ENCODE measurements around the gene SHCBP1L.
A peak's percentile ranks its signal among the peaks of the same experiment; 100 is the strongest.

SHCBP1L gene

GRCh38 chr1:182962554-182963115 lies 9.7 kb upstream of the SHCBP1L start:
- peak; percentile 20 to 61 for DNase-seq (ENCODE audit: low read depth in 1 of 2, low spot score in 1 of 2)
- no peak for TF ChIP-seq GABPA (IDR thresholded peaks at IDR 0.05; ENCODE audit: low read depth)
- peak; percentile 64 for TF ChIP-seq CTCF (IDR thresholded peaks at IDR 0.05; ENCODE audit: insufficient read depth, low read length)
- no peak overlapping the region for H3K4me3 ChIP-seq (replicated peaks; ENCODE audit: insufficient read depth, low read length)
- H3K27ac ChIP-seq (replicated peaks): no peak overlapping the region
- no peaks in the 10 kb centered on the region for H3K27me3 ChIP-seq (ENCODE audit: insufficient read depth, poor library complexity, severe bottlenecking)

- Histone ChIP-seq H3K27ac (replicated peaks) (no peak overlapping the region), H3K27me3 (ENCODE audit: insufficient read depth, poor library complexity, severe bottlenecking) (no peaks in the 10 kb centered on the region), H3K4me3 (replicated peaks; ENCODE audit: insufficient read depth, low read length) (no peak overlapping the region)
- TF ChIP-seq SPI1 (IDR thresholded peaks at IDR 0.05; ENCODE audit: borderline replicate concordance, low read depth) (no peak), POLR2AphosphoS5 (IDR thresholded peaks at IDR 0.05; ENCODE audit: low read depth) (no peak), GABPA (IDR thresholded peaks at IDR 0.05; ENCODE audit: low read depth) (no peak), CTCF (IDR thresholded peaks at IDR 0.05; ENCODE audit: insufficient read depth, low read length) (no peak), REST (IDR thresholded peaks at IDR 0.05; ENCODE audit: insufficient replicate concordance, low read depth) (no peak)
- DNase-seq (ENCODE audit: low read depth in 1 of 2, low spot score in 1 of 2): no peak
Measured at GRCh38 chr1:182960046-182960445, 7.1 kb upstream of the SHCBP1L start.

- Histone ChIP-seq H3K27me3 (ENCODE audit: insufficient read depth, poor library complexity, severe bottlenecking) (no peaks in the 10 kb centered on the region), H3K4me3 (replicated peaks; ENCODE audit: insufficient read depth, low read length) (no peak overlapping the region), H3K27ac (replicated peaks) (no peak overlapping the region)
- TF ChIP-seq REST (IDR thresholded peaks at IDR 0.05; ENCODE audit: insufficient replicate concordance, low read depth) (no peak), POLR2AphosphoS5 (IDR thresholded peaks at IDR 0.05; ENCODE audit: low read depth) (no peak), CTCF (IDR thresholded peaks at IDR 0.05; ENCODE audit: insufficient read depth, low read length) (no peak), SPI1 (IDR thresholded peaks at IDR 0.05; ENCODE audit: borderline replicate concordance, low read depth) (no peak), GABPA (IDR thresholded peaks at IDR 0.05; ENCODE audit: low read depth) (no peak)
- no peak for DNase-seq (ENCODE audit: low read depth in 1 of 2, low spot score in 1 of 2)
Measured at GRCh38 chr1:182957902-182958395, 5.0 kb upstream of the SHCBP1L start.

Measured in HL-60 (cell line).